SK-N-MC (cell line): ENCODE data around the gene PARP12.

Source experiments
- EZH2 ChIP-seq: fragments of 200-600 bp; sonication (generic); IDR thresholded peaks from one replicate; pipeline ENCODE4 v1.6.1; 2017; ENCODE audit warnings: antibody characterized with exemption
- POLR2AphosphoS5 ChIP-seq: IDR thresholded peaks from 2 replicates; pipeline ENCODE4 v1.6.1; 2012; ENCODE audit warnings: mild to moderate bottlenecking, low read depth, low read length, borderline replicate concordance

GRCh38 chr7:139976838-139977656 lies 85.7 kb downstream of the PARP12 start:
- TF ChIP-seq EZH2 (no peak), POLR2AphosphoS5 (no peak)
